Activated CD8-positive, alpha-beta T cell treated with anti-CD3 and anti-CD28 coated beads for 36 hours (primary cell): ENCODE results near the gene LETMD1. TPM values are rescaled to one million over a fixed set of nuclear protein-coding genes. Genes with fewer than 3 reads are reported as not detected.

Experiments used
- ATAC-seq: fragments of 200-7000 bp; cut with Tn5 transposase; one replicate; pipeline ENCODE4 v1.10.0; 2021; ENCODE audit warnings: mild to moderate bottlenecking, moderate library complexity
- CTCF ChIA-PET: fragments of 350-600 bp; sonication (Branson Sonifier 250); formaldehyde crosslinking; loops from one replicate; lab custom pipeline; 2021; ENCODE audit warnings: antibody characterized with exemption; lab: Charles Lee
- POLR2A ChIA-PET: fragments of 350-600 bp; sonication (Branson Sonifier 250); formaldehyde crosslinking; loops from one replicate; lab custom pipeline; 2021; ENCODE audit warnings: antibody characterized with exemption; lab: Charles Lee
- DNase-seq: peaks from one replicate; pipeline ENCODE4 v3.0.0-alpha.2; 2020
- H3K27ac Mint-ChIP-seq: one replicate; pipeline ENCODE4 v1.8.0; 2021; ENCODE audit warnings: mild to moderate bottlenecking, mixed read lengths
- H3K27me3 Mint-ChIP-seq: one replicate; pipeline ENCODE4 v1.8.0; 2021; ENCODE audit warnings: mixed read lengths
- H3K36me3 Mint-ChIP-seq: one replicate; pipeline ENCODE4 v1.8.0; 2021; ENCODE audit warnings: low read depth, mixed read lengths
- H3K4me1 Mint-ChIP-seq: one replicate; pipeline ENCODE4 v1.8.0; 2021; ENCODE audit warnings: low read depth, mixed read lengths
- H3K4me3 Mint-ChIP-seq: one replicate; pipeline ENCODE4 v1.8.0; 2021; ENCODE audit warnings: mild to moderate bottlenecking, moderate library complexity, mixed read lengths
- H3K9me3 Mint-ChIP-seq: one replicate; pipeline ENCODE4 v1.8.0; 2021; ENCODE audit warnings: mixed read lengths
- intact Hi-C: fragments of 100-400 bp; cut with micrococcal nuclease; formaldehyde crosslinking; loops from one replicate; pipeline ENCODE4 v1.10.0; 2022
- total RNA-seq, 2 experiments: library from RNA; stranded (reverse); gene quantifications; one replicate each; pipeline ENCODE4 v1.2.3, GENCODE V29; 2021
- TF ChIP-seq, protein P1 (sequence below): fragments of 200-600 bp; IDR thresholded peaks from one replicate; pipeline ENCODE4 v1.8.0; 2022; ENCODE audit warnings: antibody characterized with exemption, mild to moderate bottlenecking

LETMD1 gene
- total RNA-seq, 2 experiments from 2014 or later, result 71.6 to 81.5 TPM

DNA sequence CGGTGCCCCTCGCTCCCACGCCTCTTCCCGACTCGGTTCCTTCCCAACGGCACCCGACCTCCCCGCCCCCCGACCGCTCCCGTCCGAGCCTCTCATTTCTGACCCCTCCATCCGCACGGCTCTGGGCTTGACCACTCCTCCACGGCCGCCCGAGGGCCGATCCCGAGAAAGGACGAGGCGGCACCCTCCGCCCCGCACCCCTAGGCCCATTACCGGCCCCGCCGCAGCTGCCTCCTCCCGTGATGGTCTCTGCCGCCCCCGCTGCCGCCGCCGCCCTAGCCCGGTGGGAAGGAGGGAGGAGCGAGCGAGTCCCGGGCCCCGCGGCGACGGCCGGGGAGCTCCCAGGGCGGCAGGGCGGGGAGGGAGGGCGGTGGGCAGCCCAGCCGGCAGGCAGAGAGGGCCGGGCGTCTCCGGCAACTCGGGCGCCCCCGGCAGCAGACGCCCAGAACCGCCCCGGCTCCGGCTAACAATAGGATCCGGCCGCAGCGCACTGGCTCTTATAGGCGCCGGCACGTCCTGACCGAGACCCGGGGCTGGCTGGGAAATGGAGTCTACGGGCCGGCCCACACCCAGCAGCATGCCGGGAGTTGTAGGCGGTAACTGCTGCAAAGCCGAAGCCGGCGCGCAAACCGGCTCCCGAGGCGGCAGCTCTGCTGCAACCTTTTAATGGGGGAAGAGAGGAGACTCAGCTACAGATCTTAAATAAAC, 35.2 kb downstream of the LETMD1 start, which contains the start of gene CSRNP2:
CSRNP2 (minus strand) TSS at position 471 of the 708 bp plus-strand sequence. CDS start 7,035 bp downstream, outside the sequence.
- POLR2A ChIA-PET, result interaction anchor here (0.5 to 2.6 kb wide), 15 partner anchors 9 to 286 kb away, joined by 3 to 15 read pairs (median 3); partner anchors contain the start of genes DAZAP2, LETMD1 and SLC11A2
- Mint-ChIP-seq H3K27me3 (no peaks in the 10 kb centered on the region), H3K27ac (peak within 1 kb of the TSS; percentile 90), H3K4me3 (peak within 1 kb of the TSS; percentile 94), H3K4me1 (peaks cover 36% of the 10 kb centered on the region), H3K36me3 (peaks cover 9% of the 10 kb centered on the region), H3K9me3 (peaks cover 1% of the 10 kb centered on the region)
- intact Hi-C loops, result no loop called here
- ATAC-seq (peak; percentile 99), DNase-seq (peak; percentile 97)
- CTCF ChIA-PET, result interaction anchor here (0.7 to 1.4 kb wide), 4 partner anchors 37 to 318 kb away, joined by 3 to 5 read pairs (median 4); no protein-coding TSS in a partner anchor
- TF ChIP-seq, protein P1, sequence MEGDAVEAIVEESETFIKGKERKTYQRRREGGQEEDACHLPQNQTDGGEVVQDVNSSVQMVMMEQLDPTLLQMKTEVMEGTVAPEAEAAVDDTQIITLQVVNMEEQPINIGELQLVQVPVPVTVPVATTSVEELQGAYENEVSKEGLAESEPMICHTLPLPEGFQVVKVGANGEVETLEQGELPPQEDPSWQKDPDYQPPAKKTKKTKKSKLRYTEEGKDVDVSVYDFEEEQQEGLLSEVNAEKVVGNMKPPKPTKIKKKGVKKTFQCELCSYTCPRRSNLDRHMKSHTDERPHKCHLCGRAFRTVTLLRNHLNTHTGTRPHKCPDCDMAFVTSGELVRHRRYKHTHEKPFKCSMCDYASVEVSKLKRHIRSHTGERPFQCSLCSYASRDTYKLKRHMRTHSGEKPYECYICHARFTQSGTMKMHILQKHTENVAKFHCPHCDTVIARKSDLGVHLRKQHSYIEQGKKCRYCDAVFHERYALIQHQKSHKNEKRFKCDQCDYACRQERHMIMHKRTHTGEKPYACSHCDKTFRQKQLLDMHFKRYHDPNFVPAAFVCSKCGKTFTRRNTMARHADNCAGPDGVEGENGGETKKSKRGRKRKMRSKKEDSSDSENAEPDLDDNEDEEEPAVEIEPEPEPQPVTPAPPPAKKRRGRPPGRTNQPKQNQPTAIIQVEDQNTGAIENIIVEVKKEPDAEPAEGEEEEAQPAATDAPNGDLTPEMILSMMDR, result no peak

- intact Hi-C loops, result no loop called here
- Mint-ChIP-seq H3K4me1 (peaks cover 36% of the 10 kb centered on the region), H3K36me3 (no peaks in the 10 kb centered on the region), H3K27me3 (no peaks in the 10 kb centered on the region), H3K9me3 (no peaks in the 10 kb centered on the region), H3K27ac (no peak overlapping the region), H3K4me3 (no peak overlapping the region)
- no peak for DNase-seq
- no peak for ATAC-seq
- CTCF ChIA-PET, result interaction anchor here (0.9 to 1.3 kb wide), 2 partner anchors 39 to 255 kb away, joined by 3 to 4 read pairs; no protein-coding TSS in a partner anchor
- POLR2A ChIA-PET, result interaction anchor here (0.6 kb wide), 2 partner anchors 143 to 154 kb away, joined by 3 to 4 read pairs; no protein-coding TSS in a partner anchor
- TF ChIP-seq, protein P1, result no peak
Observed at GRCh38 chr12:51085757-51086156, 37.6 kb downstream of the LETMD1 start.

DNA sequence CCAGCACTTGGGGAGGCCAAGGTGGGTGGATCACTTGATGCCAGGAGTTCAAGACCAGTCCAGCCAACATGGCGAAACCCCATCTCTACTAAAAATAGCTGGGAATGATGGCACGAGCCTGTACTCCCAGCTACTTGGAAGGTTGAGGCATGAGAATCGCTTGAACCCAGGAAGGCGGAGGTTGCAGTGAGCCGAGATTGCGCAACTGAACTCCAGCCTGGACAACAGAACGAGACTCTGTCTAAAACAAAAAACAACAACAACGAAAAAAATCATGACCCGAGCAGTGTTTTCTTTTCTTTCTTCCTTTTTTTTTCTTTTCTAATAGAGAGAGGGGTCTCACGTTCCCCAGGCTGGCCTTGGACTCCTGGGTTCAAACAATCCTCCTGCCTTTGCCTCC, 38.8 kb downstream of the LETMD1 start:
- Mint-ChIP-seq H3K9me3 (no peaks in the 10 kb centered on the region), H3K4me1 (peaks cover 30% of the 10 kb centered on the region), H3K27me3 (no peaks in the 10 kb centered on the region), H3K36me3 (peaks cover 2% of the 10 kb centered on the region), H3K27ac (no peak overlapping the region), H3K4me3 (no peak overlapping the region)
- DNase-seq (no peak), ATAC-seq (no peak)
- ChIA-PET POLR2A (no interaction called here), CTCF (interaction anchor here (1.0 to 1.3 kb wide), 2 partner anchors 12 to 255 kb away, joined by 4 to 6 read pairs; no protein-coding TSS in a partner anchor)
- TF ChIP-seq, protein P1, result no peak
- intact Hi-C loops, result no loop called here

- H3K4me1 Mint-ChIP-seq, result peaks cover 22% of the 10 kb centered on the region
- intact Hi-C loops, result no loop called here
- TF ChIP-seq, protein P1, result no peak
- ChIA-PET CTCF (interaction anchor here (1.0 kb wide), 1 partner anchor 254 kb away, joined by 6 read pairs; no protein-coding TSS in a partner anchor), POLR2A (no interaction called here)
- H3K27ac Mint-ChIP-seq, result peak overlapping the region; percentile 55
- H3K27me3 Mint-ChIP-seq, result no peaks in the 10 kb centered on the region
- H3K4me3 Mint-ChIP-seq, result no peak overlapping the region
- peaks cover 2% of the 10 kb centered on the region for H3K36me3 Mint-ChIP-seq
- no peaks in the 10 kb centered on the region for H3K9me3 Mint-ChIP-seq
- DNase-seq, result peak; percentile 54
- no peak for ATAC-seq
Observed at GRCh38 chr12:51087818-51088217, 39.7 kb downstream of the LETMD1 start.
